OCI-M1 (cell line): Measurements from ENCODE around the gene SLC16A5.
"Not testable (repeated sequence)": the region's sequence is repeated elsewhere in the genome, so short reads cannot be mapped to it uniquely, and the experiment has no call there.

Experiments used
- DNase-seq: peaks from one replicate; lab custom pipeline; 2025; lab: John Stamatoyannopoulos, UW

Gene SLC16A5

GRCh38 chr17:75087558-75088453 lies at the start of gene SLC16A5:
Gene SLC16A5, plus strand, starts transcription at chr17:75087954. Its CDS starts 5,683 bp downstream, at chr17:75093637.
- DNase-seq, result peak; percentile 44

- DNase-seq, result no peak
These were observed 48.5 kb upstream of the SLC16A5 start for GRCh38 chr17:75039238-75039637.

GRCh38 chr17:75041656-75042280 lies 46.0 kb upstream of the SLC16A5 start:
- DNase-seq, result no peak

- DNase-seq, result not testable (repeated sequence)
These were observed 44.0 kb upstream of the SLC16A5 start for GRCh38 chr17:75043789-75044188.

- no peak for DNase-seq
These were observed 43.0 kb upstream of the SLC16A5 start for GRCh38 chr17:75044716-75045115.

GRCh38 chr17:75045946-75046406 lies 41.8 kb upstream of the SLC16A5 start:
- DNase-seq, result not testable (repeated sequence)

- peak; percentile 98 for DNase-seq
These were observed 41.1 kb upstream of the SLC16A5 start, which contains the start of the genes ATP5PD and KCTD2 for GRCh38 chr17:75046407-75047289. Gene ATP5PD, minus strand, starts transcription at chr17:75046969. Its CDS starts 4,319 bp downstream, at chr17:75042650. Gene KCTD2, plus strand, starts transcription at chr17:75047225. Its CDS starts 26 bp downstream, at chr17:75047251.

GRCh38 chr17:75047398-75048098 lies 40.2 kb upstream of the SLC16A5 start:
- peak; percentile 41 for DNase-seq

- DNase-seq, result peak; percentile 27
These were observed 39.4 kb upstream of the SLC16A5 start for GRCh38 chr17:75048249-75048878.

- no peak for DNase-seq
These were observed 38.7 kb upstream of the SLC16A5 start for GRCh38 chr17:75049057-75049456.

- DNase-seq, result no peak
These were observed 38.0 kb upstream of the SLC16A5 start for GRCh38 chr17:75049706-75050105.

- DNase-seq, result no peak
These were observed 35.8 kb upstream of the SLC16A5 start for GRCh38 chr17:75051941-75052340.

GRCh38 chr17:75059369-75060345 lies 28.1 kb upstream of the SLC16A5 start:
- DNase-seq, result peak; percentile 31

GRCh38 chr17:75060434-75061054 lies 27.2 kb upstream of the SLC16A5 start:
- no peak for DNase-seq

- no peak for DNase-seq
These were observed 26.7 kb upstream of the SLC16A5 start for GRCh38 chr17:75061055-75061438.

- no peak for DNase-seq
These were observed 26.1 kb upstream of the SLC16A5 start for GRCh38 chr17:75061618-75062017.

GRCh38 chr17:75063201-75063600 lies 24.6 kb upstream of the SLC16A5 start:
- no peak for DNase-seq

- no peak for DNase-seq
These were observed 24.1 kb upstream of the SLC16A5 start for GRCh38 chr17:75063626-75064025.

GRCh38 chr17:75064040-75064439 lies 23.7 kb upstream of the SLC16A5 start:
- DNase-seq, result no peak
